AG20443 (cell line): ENCODE results near the gene SKOR1.

Experiments
- DNase-seq: peaks from one replicate; pipeline ENCODE4 v3.0.0; 2012; ENCODE audit warnings: low spot score, mixed read lengths

The SKOR1 gene

DNA sequence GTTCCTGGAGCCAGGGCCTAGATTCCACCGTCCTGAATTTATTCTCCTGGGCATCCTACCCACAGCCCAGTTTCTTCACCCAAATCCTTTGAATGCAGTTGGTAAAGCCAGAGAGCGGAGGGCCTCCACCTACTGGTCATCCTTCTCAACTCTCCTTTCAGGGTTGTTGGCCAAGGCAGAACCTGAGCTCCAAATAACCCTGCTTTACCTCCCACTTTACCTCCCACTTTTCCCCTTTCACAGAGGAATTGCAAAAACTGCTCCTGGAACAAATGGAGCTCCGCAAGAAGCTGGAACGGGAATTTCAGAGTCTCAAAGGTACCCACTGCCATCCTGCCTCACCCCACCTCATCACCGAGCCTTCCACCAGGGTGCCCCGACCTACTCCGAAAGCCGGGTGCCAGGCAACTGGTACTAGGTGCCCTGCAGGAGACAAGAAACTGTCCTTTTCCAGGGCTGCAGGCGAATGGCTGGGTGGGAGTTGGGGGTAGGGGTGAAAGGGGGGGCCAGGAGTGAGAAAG, 6.8 kb downstream of the SKOR1 start:
- DNase-seq = no peak

DNA sequence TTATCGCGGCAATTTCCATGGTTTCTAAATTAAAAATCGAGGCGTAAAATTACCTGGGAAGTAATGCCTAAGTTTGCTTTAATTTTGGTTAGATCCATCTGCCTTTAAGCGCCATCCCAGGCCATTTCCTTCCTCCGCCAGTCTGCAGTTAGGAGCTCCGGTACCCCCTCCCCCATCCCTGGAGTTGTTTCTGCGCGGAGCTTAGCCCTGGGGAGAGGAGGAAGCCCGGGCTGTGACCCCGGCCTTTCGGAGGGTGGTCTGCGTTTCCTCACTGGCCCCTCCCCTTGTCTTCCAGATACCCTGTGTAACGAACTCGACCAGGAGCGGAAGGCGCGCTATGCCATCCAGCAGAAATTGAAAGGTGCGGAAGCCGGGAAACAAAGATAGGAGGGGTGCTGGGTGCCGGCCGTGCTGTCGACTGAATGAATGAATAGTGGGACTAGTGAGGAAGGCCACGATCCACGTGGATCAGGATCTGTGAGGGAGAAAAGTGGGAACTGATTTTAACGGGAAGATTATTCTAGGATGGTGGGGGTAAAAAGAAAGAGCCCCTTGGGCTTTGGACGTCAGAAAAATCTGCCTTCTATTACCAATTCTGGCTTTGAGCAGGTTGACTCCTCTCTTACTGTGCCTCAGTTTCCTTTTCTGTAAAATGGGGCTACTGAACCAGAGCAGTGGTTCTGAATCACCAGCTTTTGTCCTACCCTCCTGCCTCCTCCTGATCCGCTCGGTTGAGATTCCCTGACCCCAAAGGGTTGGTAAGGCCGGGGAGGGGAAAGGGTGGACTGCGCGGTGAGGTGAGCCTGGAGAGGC, 7.8 kb downstream of the SKOR1 start:
- DNase-seq = peak; percentile 9

DNA sequence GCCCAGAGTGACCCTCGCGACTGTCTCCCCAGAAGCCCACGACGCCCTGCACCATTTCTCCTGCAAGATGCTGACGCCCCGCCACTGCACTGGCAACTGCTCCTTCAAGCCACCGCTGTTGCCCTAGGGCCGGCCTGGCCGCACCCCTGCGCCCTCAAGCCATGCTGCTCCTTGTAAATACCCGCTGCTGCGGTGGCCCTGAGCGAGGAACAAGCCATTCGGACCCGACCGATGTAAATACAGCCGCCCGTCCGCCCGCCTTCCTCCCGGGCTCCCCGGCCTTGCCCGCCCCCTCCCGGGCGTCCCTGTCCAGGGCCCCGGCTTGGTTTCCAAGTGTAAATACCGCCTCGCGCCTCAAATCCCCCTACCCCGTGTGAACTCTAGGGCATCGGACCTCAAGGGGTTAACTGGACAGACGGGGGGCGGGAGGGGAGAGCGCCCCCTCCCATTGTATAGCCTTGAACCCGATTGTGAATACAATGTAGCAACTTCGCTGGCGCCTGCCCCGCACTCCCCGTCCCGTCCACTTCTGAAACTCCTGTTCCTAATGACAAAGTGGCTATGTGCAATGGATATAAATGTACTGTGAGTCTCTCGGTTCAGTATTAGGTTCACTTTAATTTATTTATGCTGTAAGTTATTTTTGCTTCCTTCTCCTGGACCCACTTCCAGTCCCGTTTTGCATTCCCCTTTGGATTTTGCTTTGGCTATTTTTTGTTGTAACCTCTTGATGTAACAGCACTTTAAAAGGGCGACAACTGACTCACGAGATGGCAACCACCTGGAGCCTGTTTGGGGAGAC, 8.6 kb downstream of the SKOR1 start:
- peak; percentile 67 for DNase-seq

DNA sequence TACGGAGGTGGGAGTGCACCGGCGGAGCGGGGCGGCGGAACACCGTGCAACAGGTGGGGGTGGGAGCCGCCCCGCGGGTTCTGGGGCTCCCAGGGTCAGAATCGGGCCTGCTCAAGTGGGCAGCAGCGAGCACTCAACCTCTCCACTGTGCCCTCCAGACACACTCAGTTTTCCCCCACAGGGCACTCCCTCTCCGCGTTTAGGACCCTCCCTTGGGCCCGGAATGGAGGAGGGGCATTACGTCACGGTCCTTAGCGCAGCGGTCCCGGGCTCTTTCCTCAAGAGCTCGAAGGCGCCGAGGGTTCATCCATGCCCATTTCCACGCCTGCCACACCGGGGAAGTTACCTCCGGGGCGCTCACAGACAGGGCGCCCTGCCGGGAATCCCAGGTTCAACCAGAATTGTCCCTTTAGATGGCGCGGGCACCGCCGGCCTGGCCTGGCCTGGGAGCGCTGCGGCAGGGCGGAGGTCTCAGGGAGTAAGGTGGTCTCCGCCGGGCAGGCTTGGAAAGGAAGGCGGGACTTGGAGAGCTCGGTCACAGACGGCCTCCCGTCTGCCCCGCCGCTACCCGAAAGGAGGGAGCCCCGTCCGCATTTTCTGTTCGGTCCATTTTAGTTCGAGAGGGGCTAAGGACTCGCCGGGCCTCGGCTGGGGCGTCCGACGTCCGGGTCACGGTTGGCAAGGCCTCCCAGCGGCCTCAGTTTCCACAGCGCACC, 9.4 kb downstream of the SKOR1 start:
- DNase-seq = peak; percentile 10

DNA sequence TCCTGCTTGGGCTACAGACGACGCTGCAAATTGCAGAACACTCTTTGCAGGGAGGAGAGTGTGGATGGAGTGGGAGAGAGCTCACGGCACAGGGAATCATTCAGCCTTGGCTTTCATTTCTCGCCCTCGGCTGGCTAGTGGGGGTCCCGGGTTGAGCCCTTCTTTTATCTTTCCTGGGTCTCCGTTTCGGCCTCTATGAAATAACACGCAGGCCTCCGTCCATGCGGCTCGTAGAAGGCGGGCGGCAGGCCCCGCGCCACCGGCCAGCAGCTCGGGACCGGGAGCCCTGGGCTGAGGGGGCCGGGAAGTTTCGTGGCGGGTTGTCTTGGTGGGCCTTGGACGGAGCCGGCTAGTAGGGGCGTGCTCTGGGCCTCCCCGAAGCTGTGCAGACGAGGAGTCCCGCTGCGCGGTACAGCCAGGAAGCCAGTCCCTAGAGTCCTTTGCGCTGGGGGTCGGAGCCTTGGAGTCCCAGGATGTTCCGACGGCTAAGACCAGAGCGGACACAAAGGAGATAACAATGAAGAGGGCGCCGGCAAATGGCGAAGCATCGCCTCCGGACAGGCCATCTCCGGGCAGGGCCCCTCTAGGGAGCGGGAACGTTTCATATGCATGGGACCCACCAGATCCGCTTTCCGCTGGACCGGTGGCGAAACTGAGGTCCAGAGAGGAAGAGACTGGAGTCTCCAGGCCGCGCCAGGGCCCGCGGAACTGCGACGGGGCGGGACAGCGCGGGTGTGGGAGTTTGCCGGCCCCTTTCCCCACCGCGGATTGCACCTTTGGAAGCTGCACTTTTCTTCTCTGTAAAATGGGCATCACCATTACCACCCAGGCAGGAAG, 10.2 kb downstream of the SKOR1 start:
- peak; percentile 13 for DNase-seq

DNA sequence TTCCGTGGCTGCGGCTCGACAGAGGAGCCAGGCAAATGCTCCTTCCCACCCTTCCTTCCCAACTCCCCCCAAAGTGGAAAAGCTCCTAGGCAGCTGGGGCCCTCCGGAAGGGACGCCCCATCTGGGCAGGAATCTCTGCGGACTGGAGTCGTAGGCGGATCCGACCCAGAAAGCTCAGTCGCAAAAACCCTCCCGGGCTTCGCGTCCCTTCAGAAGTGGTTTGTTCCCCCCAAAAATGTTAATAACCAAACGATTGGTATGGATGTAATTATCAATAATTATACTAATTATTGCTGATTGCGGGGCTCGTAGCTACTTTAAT, 10.8 kb downstream of the SKOR1 start:
- DNase-seq = no peak

DNA sequence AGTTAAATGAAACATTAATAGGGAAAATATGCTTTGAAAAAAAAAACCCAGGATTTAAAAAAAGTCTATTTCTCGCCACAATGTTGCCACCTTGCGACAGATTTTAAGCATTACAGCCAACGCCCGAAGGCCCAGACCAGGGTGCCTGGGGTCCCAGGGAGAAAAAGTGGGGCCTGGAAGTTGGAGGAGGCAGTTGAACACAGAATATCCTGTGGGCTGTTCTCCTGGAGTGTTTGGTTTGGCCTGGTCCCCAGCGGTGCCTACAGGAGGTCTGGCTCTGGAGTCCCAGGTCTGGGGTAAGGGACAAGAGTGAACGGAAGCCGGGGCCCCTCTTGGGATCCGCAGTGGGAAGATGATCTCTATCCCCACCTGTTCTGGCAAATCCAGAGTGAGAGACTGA, 11.2 kb downstream of the SKOR1 start:
- DNase-seq = no peak

DNA sequence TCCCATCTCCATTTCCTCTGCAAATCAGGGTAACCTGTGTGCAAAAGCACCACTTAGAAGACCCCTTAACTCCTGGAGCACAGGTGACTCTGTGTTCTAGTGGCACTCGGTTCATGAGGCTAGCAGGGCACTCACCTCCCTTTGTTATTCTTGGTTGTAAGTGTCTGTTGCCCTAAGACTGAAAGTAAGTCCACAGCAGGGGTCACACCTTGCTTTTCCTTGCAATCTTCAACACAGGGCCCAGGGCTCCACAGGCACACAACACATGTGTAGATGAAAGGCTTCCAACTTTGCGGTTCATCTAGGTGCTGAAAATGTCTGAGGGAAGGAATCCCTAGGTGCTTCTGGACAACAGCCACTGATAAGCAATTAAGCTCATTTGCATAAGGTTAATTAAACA, 11.6 kb downstream of the SKOR1 start:
- no peak for DNase-seq

DNA sequence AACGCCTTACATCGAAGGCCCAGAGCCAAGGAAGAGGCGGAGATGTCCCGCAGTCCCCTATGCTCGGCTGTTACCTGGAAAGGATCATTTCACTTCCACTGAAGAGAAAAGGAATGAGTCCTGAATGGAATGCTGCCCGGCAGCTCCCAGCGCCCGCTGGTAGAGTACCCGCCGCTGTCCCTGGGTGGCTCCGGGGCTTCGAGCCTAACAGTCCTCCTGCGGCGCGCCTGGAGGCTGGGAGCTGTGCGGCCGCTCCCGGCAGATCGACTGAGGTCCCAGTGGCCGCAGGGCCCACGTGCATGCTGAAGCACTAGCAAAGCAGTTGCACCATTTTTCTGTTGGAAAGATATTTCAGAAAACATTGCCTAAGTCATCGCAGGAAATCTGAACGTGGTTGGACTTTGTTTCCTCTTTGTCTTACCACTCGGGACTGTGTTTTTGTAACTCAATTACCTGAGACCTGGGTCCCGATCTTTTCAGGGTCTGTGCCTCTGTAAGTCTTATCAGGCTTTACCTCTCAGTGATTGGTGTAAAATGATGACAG, 13.6 kb downstream of the SKOR1 start:
- DNase-seq = peak; percentile 65

DNA sequence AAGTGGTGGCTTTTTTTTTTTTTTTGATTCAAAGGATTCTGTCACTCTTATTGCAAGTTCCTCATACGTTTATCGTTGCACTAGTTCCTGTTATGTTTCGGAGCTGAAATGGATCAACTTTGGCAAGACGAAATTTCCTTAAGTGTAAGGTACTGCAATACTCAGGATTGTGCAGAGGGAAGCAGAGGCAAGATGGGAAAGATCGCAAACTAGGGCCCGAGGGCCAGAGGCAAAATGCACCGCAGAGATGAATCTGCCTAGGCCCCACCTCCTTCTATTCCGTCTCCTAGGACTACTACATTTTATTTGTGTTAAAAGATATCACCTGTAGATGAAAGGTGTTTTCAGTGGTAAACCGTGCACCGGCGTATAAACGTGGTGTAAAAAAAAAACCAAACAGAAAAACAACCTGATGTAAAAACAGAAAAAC, 14.2 kb downstream of the SKOR1 start:
- peak; percentile 57 for DNase-seq

DNA sequence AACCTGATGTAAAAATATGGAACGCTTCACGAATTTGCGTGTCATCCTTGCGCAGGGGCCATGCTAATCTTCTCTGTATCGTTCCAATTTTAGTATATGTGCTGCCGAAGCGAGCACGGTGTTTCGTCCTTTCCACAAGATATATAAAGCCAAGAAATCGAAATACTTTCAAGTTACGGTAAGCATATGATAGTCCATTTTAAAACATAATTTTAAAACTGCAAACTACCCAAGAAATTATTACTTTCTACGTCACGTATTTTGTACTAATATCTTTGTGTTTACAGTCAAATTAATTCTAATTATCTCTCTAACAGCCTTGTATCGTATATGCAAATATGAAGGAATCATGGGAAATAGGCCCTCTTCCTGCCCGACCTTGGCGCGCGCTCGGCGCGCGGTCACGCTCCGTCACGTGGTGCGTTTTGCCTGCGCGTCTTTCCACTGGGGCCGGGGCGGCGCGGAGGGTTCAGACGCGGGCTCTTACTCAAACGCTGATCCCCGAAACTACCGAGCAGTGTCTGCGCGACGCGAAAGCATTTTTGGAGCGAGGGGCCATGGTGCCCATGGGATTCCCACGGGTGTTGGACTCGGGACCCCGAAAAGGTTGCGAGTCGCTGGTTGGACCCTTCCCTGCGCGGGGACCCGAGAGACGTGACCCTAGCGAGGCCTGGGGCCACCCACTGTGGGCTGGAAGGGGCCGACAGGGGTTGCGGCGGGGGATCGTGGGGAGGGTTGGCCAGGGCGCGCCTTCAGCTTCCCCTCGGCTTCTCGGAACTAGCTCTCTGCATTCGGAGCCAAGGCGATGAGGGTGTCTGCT, 14.8 kb downstream of the SKOR1 start, which contains the start of gene RNU6-1:
Gene RNU6-1 (minus strand): TSS at position 117 of the 820 bp plus-strand sequence.
- DNase-seq = peak; percentile 95

DNA sequence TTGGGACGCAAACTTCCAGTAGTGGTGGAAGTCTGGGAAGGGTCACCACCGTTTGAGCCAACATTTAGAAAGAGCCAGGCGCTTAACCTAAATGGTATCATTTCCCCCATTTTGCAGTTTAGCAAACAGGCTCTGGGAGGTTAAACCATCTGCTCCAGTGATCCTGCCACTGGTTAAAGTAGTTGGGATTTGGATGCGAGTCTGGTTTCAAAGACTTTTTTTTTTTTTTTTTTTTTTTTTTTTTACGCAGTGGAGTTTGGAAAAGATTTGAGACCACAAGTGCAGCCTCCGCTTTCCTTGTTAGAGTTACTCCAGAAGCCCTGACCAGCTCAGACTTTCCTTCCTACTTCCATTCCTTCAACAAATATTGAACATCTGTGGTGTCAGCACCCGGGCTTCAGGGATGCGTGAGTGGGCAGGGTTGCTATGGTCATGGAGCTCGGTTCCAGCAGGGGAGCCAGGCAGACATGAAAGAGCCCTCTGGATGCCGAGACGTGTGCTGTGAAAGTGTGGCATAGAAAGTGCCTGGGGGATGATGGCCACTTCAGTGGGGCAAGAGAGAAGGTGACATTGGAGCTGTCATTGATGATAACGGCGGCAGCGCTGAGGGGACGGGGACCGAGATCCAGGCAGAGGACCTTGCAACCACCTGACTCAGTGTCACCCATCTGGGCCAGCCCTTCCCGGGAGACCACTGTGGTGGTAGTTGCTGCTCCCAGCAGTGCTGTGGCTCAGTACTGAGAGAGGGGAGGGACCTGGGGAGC, 15.6 kb downstream of the SKOR1 start:
- DNase-seq = peak; percentile 77

DNA sequence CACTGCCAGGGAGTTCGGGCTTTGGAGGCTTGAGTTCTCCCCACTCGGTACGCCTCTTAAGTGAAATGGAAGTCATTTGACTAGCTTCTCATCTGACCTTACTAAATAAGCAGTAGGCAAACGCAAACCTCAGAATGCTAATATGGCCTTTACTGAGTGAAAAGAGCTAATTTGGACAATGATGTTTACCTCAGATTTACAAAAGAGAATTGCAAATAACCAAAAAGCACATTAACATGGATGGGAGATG, 16.1 kb downstream of the SKOR1 start:
- DNase-seq = no peak

DNA sequence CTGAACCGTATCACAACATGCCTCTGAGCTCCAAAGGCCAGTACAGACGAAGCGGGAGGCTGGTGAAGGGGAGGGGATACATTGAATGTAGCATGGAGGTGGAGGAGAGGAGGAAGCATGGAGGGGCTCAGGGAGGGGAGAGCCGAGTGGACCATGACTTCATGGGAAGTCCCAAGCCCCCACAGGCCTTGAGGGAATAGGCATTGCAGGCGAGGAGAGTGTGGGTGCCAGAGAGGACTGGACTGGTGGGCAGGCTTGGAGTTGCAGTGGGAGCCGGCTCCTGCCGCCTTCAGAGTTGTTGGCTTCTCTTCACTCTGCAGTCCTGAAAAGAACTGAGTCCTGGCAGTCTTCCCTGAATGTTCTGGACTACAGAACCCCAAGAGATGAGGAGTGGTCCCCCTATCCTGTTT, 17.8 kb downstream of the SKOR1 start:
- DNase-seq = no peak

DNA sequence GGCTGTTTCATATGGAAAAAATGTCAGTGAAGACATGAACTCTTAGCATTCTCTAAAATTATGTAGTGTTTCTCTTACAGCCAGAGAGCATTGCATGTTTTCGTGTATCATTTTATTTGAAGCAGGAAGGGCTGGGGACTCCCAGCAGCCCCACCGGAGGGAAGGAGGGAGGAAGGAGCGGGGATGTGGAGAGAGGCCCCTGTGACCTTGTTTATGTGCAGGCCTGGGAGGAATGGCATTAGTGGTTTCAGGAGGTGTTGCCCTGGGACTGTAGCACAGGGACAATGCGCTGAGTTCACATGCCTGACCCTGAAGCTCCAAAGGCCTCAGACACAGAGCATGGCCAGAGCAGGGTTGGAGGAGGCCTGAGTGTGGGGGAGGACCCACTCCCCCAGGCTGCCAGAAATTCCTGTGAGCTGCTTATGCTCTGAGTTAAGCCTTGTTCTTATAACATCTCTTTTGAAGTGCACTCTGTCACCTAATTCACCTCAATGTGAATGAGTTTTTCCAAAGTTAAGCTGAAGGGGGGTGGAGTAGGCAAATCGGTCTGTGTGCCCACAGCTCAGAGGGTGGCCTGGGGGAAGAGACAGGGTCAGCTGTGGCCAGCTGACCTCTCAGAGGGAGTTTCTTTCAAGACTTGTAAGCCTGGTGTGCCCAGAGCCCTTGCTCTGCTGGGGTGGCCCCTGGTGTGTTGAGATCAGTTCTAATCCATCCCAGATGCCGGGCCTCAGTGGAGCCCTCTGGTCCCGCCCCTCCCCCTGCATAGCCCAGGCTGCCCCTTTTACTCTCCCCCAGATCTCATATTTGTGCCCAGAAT, 18.5 kb downstream of the SKOR1 start:
- no peak for DNase-seq

DNA sequence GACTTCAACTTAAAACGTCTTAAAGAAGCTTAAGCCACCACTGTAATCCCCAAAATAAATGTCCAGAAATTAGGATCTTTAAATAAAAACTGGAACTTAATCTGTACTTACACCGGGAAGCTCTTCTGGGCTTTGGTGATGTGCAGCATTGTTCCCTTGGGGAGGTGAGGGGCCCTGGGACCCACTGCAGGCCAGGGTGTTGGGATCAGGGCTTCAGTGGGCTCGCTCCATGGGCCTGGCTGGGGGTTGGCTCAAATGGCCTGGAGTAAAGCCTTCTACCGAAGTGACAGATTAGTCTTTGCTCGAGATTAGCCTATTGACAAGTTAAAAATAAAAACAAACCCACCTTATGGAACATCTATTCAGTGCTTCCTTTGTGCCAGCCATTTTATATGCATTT, 20.7 kb downstream of the SKOR1 start:
- DNase-seq = no peak

DNA sequence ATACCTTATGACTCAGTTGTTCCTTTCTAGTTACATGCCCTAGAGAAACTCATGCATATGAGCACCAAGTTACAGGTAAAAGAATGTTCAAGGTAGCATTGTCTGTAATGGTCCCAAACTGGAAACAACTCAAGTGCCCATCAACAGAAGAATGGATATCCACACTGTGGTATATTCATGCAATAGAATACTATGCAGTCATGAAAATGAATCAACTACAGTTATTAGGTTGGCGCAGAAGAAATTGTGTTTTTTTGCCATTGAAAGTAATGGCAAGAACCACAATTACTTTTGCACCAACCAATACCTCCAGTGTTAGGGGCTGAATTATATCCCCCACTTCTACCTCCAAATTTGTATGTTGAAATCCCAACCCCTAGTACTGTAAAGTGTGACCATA, 24.2 kb downstream of the SKOR1 start:
- DNase-seq = no peak

DNA sequence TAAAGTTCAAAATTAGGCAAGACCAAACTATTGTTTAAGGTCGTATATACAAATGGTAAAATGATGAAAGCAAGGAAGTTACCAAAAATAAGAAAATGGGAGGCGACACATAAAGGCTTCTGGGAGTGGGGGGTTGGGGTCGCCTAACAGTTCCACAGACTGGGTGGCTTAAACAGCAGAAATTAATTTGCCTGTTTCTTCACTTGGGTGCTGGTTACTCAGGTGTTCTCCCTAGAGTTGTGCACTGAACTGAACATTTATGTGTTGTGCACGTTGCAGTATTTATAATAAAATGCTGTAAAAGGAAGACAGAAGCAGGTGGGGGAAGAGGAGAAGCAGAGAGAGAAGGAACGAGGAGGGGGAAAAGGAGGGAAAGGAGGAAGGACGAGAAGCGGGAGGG, 25.0 kb downstream of the SKOR1 start:
- DNase-seq = no peak

DNA sequence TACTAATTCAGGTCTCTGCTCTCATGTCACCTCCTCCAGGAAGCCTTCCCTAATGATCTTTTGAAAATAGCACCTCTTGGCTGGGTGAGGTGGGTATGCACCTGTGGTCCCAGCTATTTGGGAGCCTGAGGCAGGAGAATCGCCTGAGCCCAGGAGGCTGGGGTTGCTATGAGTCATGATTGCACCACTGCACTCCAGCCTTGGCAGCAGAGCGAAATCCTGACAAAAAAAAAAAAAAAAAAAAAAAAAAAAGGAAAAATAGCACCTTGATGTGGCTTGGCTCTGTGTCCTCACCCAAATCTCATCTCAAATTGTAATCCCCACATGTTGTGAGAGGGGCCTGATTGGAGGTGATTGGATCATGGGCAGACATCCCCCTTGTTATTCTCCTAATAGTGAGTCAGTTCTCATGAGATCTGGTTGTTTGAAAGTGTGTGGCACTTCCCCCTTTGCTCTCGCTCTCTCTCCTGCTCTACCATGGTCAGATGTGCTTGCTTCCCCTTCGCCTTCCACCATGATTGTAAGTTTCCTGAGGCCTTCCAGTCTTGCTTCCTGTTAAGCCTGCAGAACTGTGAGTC, 25.8 kb downstream of the SKOR1 start:
- no peak for DNase-seq
